ENCODE results near the gene TERT.
"Not testable (repeated sequence)": the region's sequence is repeated elsewhere in the genome, so short reads cannot be mapped to it uniquely, and the experiment has no call there.

TERT gene

GRCh38 chr5:1294835-1295649 is at the start of gene TERT:
TSS of gene TERT (minus strand) at chr5:1295068. CDS start at chr5:1294989, 79 bp downstream.
- peak; percentile 90 for DNase-seq

GRCh38 chr5:1343931-1344901 is 49.3 kb upstream of the TERT start:
- peak; percentile 42 for DNase-seq

GRCh38 chr5:1343315-1343751 is 48.5 kb upstream of the TERT start:
- DNase-seq = no peak

GRCh38 chr5:1342711-1343110 is 47.8 kb upstream of the TERT start:
- not testable (repeated sequence) for DNase-seq

- DNase-seq = no peak
Observed at GRCh38 chr5:1342268-1342667, 47.4 kb upstream of the TERT start.

- DNase-seq = no peak
Observed at GRCh38 chr5:1341863-1342262, 47.0 kb upstream of the TERT start.

GRCh38 chr5:1339818-1340210 is 44.9 kb upstream of the TERT start:
- DNase-seq = not testable (repeated sequence)

- DNase-seq = not testable (repeated sequence)
Observed at GRCh38 chr5:1339139-1339817, 44.4 kb upstream of the TERT start.

- no peak for DNase-seq
Observed at GRCh38 chr5:1338506-1339070, 43.7 kb upstream of the TERT start.

- DNase-seq = no peak
Observed at GRCh38 chr5:1338196-1338490, 43.3 kb upstream of the TERT start.

GRCh38 chr5:1337489-1338195 is 42.8 kb upstream of the TERT start:
- no peak for DNase-seq

- DNase-seq = no peak
Observed at GRCh38 chr5:1336749-1337488, 42.1 kb upstream of the TERT start.

GRCh38 chr5:1336106-1336561 is 41.3 kb upstream of the TERT start:
- DNase-seq = no peak

- no peak for DNase-seq
Observed at GRCh38 chr5:1335540-1336095, 40.8 kb upstream of the TERT start.

- DNase-seq = no peak
Observed at GRCh38 chr5:1334831-1335539, 40.1 kb upstream of the TERT start.

GRCh38 chr5:1333986-1334385 is 39.1 kb upstream of the TERT start:
- DNase-seq = no peak

GRCh38 chr5:1333286-1333685 is 38.4 kb upstream of the TERT start:
- DNase-seq = not testable (repeated sequence)

- DNase-seq = no peak
Observed at GRCh38 chr5:1332461-1333001, 37.7 kb upstream of the TERT start.

- no peak for DNase-seq
Observed at GRCh38 chr5:1331861-1332405, 37.1 kb upstream of the TERT start.

Data from stimulated activated CD8-positive, alpha-beta memory T cell treated with anti-CD3 and anti-CD28 coated beads, Interleukin-4, amount 100 ng/mL, for 48 hours (primary cell).